BJ (cell line): Measurements from ENCODE around the gene STRN3. TPM values are rescaled to one million over a fixed set of nuclear protein-coding genes. Genes with fewer than 3 reads are reported as not detected.
"Not testable (repeated sequence)": the region's sequence is repeated elsewhere in the genome, so short reads cannot be mapped to it uniquely, and the experiment has no call there.

Source experiments
- CTCF ChIA-PET: fragments of 350-600 bp; formaldehyde crosslinking; extraction: SDS; loops from one replicate; lab custom pipeline; 2021; ENCODE audit warnings: antibody characterized with exemption, inconsistent platforms; lab: Yijun Ruan, JAX
- POLR2A ChIA-PET: fragments of 300-600 bp; sonication (Branson Sonifier 250); formaldehyde crosslinking; extraction: SDS; loops from one replicate; lab custom pipeline; 2021; ENCODE audit warnings: antibody characterized with exemption; lab: Charles Lee
- DNase-seq: peaks from one replicate; pipeline ENCODE4 v3.0.0-alpha.2; 2011; ENCODE audit warnings: low read depth
- H3K27me3 ChIP-seq: 2 replicates; pipeline ENCODE4 v1.6.0; 2011; ENCODE audit warnings: low read length; ENCODE audit not compliant: control insufficient read depth, insufficient read depth
- H3K36me3 ChIP-seq: 2 replicates; pipeline ENCODE4 v1.5.1; 2011; ENCODE audit warnings: low read length; ENCODE audit not compliant: control insufficient read depth, insufficient read depth
- H3K4me3 ChIP-seq: 2 replicates; pipeline ENCODE4 v1.5.1; 2011; ENCODE audit warnings: low read depth, mild to moderate bottlenecking, control low read depth, low read length
- polyA plus RNA-seq: library from polyadenylated mRNA; depleted of rRNA; stranded (reverse); fragments of >200 nt; gene quantifications from 2 replicates; pipeline ENCODE4 v1.2.3, GENCODE V29; 2011
- TF ChIP-seq, protein P1 (sequence below): IDR thresholded peaks from 2 replicates; pipeline ENCODE4 v1.5.1; 2011; ENCODE audit warnings: low read depth, mild to moderate bottlenecking, control low read depth, inconsistent platforms, low read length, moderate library complexity; ENCODE audit not compliant: insufficient read depth

The STRN3 gene
- polyA plus RNA-seq, 1 experiment: 14.8 TPM

DNA sequence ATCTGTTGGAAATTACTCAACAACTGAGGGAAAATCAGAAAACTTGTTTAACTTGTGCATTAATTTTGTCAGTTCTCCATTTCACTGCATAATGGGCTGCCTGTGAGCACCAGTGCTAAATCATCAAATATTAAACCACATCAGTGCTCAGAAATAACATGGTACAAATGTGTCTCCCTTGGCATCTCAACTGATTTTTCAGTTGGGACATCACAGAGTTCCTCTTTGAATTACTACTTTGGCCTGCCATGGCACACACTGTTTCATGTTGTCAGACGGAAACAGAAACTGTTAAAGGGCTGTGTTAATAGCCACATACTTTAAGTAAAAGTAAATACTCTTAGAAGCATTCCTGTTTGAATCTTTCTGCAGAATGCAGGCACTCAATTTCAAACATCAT lies 42.1 kb upstream of the STRN3 start:
- Histone ChIP-seq H3K27me3 (no peaks in the 10 kb centered on the region), H3K4me3 (no peak overlapping the region), H3K36me3 (no peaks in the 10 kb centered on the region)
- TF ChIP-seq, protein P1, sequence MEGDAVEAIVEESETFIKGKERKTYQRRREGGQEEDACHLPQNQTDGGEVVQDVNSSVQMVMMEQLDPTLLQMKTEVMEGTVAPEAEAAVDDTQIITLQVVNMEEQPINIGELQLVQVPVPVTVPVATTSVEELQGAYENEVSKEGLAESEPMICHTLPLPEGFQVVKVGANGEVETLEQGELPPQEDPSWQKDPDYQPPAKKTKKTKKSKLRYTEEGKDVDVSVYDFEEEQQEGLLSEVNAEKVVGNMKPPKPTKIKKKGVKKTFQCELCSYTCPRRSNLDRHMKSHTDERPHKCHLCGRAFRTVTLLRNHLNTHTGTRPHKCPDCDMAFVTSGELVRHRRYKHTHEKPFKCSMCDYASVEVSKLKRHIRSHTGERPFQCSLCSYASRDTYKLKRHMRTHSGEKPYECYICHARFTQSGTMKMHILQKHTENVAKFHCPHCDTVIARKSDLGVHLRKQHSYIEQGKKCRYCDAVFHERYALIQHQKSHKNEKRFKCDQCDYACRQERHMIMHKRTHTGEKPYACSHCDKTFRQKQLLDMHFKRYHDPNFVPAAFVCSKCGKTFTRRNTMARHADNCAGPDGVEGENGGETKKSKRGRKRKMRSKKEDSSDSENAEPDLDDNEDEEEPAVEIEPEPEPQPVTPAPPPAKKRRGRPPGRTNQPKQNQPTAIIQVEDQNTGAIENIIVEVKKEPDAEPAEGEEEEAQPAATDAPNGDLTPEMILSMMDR: no peak
- POLR2A ChIA-PET: no interaction called here
- CTCF ChIA-PET: interaction anchor here (0.8 kb wide), 1 partner anchor 40 kb away, joined by 3 read pairs; no protein-coding TSS in a partner anchor
- no peak for DNase-seq

DNA sequence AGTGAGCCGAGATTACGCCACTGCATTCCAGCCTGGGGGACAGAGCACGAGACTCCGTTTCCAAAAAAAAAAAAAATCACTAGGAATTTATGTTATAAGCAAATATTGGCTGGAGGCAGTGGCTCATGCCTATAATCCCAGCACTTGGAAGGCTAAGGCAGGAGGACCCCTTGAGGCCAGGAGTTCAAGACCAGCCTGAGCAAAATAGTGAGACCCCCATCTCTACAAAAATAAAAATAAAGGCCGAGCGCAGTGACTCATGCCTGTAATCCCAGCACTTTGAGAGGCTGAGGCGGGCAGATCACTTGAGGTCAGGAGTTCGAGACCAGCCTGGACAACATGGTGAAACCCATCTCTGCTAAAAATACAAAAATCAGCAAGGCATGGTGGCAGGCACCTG lies 36.7 kb upstream of the STRN3 start:
- H3K27me3 ChIP-seq, CTCF ChIA-PET, DNase-seq, POLR2A ChIA-PET, H3K36me3 ChIP-seq, H3K4me3 ChIP-seq: not testable (repeated sequence)

- TF ChIP-seq, protein P1: no peak
- POLR2A ChIA-PET: interaction anchor here (0.5 kb wide), 1 partner anchor 28 kb away, joined by 4 read pairs; no protein-coding TSS in a partner anchor
- Histone ChIP-seq H3K36me3 (no peaks in the 10 kb centered on the region), H3K4me3 (no peak overlapping the region), H3K27me3 (no peaks in the 10 kb centered on the region)
- CTCF ChIA-PET: interaction anchor here (1.0 to 1.5 kb wide), 2 partner anchors 22 kb away, joined by 3 to 5 read pairs; no protein-coding TSS in a partner anchor
- DNase-seq: no peak
Measured at GRCh38 chr14:31060253-31060875, 34.2 kb upstream of the STRN3 start.

DNA sequence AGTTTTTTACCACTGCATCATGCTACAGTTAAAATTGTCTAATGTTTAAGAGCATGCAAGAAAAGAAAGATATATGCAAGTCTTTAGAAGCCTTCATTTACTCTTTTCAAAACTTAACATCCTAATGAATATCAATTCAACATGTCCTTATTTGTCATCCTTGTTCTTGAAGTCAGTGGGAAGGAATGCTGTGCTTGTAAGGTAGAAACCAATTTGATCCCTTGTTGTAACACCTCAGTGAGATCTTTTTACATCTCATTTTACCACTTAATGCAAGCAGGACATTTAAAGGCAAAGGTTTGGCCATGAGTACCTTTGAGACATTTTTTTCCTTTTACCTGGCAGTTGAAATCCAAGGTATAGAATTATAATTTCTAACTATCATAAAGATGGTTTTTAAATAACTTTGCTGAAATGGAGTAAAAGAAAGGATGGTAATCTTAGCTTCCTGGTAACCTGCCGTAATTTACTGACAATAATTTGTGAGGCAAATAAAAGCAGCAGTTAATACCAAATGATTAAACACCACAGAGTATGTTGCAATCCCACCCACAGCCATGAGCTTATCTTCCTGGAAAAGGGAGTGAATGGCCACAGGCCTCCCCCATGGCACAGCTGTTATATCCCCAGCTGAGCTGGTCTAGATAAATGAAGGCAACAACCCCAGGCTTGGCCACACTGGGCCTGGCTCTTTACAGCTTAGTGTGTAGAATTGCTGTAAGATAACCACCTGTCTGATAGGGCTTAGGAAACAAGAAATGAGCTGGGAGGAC lies 33.2 kb upstream of the STRN3 start:
- ChIA-PET POLR2A (interaction anchor here (0.5 to 1.1 kb wide), 2 partner anchors 11 to 27 kb away, joined by 4 to 6 read pairs; no protein-coding TSS in a partner anchor), CTCF (interaction anchor here (0.6 kb wide), 1 partner anchor 10 kb away, joined by 3 read pairs; no protein-coding TSS in a partner anchor)
- DNase-seq: peak; percentile 39
- H3K4me3 ChIP-seq: no peak overlapping the region
- H3K27me3 ChIP-seq: no peaks in the 10 kb centered on the region
- H3K36me3 ChIP-seq: no peaks in the 10 kb centered on the region
- TF ChIP-seq, protein P1: no peak

DNA sequence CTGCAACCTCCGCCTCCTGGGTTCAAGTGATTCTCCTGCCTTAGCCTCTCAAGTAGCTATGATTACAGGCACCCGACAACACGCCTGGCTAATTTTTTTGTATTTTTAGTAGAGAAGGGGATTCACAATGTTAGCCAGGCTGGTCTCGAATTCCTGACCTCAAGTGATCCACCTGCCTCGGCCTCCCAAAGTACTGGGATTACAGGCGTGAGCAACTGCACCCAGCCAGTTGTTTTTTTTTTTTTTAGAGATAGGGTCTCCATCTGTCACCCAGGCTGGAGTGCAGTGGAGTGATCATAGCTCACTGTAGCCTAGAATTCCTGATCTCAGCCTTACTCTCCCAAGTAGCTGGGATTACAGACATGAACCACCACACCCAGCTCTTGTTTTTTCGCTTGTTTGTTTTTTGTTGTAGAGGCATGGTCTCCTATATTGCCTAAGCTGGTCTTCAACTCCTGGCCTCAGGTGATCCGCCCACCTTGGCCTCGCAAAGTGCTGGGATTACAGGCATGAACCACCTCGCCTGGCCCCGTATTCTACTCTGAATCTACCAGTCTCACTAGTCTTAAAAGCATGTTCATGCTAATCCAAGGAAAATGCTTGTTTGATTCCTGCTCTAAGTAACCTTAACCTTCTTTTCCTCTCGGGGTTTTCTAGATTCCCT lies 31.7 kb upstream of the STRN3 start:
- POLR2A ChIA-PET: no interaction called here
- H3K4me3 ChIP-seq: no peak overlapping the region
- TF ChIP-seq, protein P1: no peak
- no peaks in the 10 kb centered on the region for H3K36me3 ChIP-seq
- CTCF ChIA-PET: interaction anchor here (0.7 to 1.6 kb wide), 3 partner anchors 9 to 25 kb away, joined by 3 to 5 read pairs (median 5); no protein-coding TSS in a partner anchor
- no peak for DNase-seq
- H3K27me3 ChIP-seq: no peaks in the 10 kb centered on the region
